HS-27A (cell line): ENCODE measurements around the gene DDX47.
"Not testable (repeated sequence)": the region's sequence is repeated elsewhere in the genome, so short reads cannot be mapped to it uniquely, and the experiment has no call there.

Experiments used
- DNase-seq: peaks from one replicate; pipeline ENCODE4 v3.0.0-alpha.2; 2012; ENCODE audit warnings: low read depth, missing footprints

The DDX47 gene

DNA sequence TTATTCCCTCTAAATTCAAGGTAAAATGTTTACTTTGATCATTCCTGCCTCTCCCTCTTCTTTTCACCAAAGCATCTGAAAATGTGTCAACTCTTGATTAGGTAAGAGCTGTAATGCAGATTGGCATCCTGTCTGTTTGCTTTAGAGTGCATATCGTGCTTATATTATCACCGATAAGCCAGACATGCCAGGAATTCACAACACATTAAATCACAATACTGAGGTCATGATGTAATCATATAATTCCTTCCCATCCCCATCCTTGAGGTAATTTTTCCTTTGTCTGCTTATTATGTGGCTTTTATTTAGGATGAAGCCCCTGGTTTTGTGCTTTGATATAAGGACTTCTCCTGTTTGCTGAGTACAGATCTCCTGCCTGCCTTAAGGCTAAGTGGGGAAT is 10.2 kb downstream of the DDX47 start:
- DNase-seq: peak; percentile 86

DNA sequence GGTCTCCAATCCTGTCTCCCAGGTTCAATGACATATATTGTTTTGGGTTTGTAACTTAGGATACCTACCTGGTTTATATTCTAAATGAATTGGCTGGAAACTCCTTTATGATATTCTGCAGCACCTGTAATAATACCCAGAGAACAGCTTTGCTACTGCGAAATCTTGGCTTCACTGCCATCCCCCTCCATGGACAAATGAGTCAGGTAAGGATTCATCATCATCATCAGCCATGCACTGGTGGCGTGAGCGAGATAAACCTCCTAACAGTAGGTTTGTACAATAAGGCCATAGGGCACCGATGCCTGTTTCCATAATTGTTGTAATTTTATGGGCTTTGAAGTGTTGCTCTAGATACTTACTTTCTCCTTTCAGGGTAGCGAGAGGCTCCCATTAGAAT is 10.7 kb downstream of the DDX47 start:
- DNase-seq: no peak

DNA sequence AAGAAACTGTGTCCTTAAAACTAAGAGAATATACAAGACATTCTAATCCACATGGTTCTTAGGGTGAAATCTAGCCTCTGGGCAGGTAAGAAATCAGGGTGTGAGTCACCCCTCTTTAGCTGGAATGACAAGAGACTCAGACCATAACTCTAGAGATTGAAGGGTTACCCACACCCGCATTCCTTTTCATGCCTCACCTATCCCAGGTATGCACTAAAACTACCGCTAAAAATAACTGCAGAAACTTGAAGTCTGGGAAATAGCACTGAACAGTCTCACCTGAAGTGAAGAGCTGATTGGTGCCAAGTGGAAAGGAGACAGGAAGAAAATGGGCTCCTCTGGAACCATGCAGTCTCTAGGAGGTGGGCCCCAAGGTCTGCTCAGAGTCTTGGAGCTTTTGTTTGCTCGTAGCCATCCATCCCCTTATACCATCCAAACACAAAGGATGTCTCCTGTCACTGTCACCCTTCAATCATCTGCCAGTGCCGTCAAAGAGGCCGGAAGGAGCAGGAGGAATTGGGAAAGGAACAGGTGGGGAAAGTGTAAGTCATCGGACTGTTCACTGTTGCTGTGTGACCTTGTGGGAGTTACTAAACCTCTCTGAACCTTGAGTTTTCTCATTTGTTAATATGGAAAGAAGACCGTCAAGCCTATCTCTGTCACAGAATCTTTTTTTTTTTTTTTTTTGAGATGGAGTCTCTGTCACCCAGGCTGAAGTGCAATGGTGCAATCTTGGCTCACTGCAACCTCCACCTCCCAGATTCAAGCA is 22.4 kb downstream of the DDX47 start:
- no peak for DNase-seq

DNA sequence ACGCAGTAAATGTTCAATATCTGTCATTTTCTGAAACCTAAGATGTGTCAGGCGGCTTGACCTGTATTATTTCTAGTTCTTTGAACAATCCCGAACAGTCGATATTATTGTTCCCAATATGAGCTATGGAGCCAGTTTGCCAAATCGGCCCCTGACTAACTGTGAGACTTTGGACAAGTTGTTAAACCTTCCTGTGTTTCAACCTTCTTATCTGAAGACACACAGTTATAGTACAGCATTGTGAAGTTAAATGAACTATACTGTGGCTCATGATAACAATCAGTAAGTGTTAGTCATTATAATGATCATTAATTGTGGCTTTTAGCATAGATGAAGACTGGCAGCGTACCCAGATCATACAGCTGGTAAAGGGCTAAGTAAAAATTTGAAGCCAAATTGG is 23.4 kb downstream of the DDX47 start:
- DNase-seq: no peak

DNA sequence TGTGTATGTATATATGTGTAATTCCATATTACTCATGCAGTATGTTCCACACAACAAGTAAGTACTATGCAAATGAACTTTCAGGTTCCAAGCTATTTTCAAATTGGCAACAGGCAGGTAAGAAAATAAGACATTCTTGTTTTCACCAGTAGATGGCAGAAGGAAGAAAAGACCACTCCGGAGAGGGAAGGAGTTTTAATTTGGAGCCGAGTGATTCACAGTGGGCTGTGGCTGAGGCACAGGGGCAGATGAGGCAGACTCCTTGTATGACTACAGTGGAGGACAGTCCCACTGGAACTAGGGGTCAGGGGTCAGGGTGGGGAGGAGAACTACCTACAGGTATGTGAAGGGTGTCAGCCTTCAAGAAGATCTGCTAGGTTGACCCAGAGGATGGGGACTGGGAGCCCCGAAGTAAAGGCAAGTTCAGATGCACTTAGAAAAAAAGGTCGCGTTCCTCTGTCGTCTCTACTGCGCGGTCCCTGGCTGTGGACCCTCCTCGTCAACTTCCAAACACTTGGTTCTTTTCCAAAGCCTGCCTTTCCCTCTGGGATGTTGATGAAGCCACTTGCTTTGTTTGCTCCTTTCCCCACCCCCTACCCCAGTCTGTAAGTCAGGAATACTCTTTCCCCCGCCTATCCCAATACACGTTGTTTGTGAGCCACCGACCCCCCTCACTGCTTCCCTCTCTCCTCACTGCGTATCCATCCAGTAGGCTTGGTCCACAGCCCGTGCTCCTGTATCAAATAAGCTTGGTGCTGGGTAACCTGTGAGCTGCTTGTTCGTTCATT is 24.1 kb downstream of the DDX47 start:
- DNase-seq: no peak

DNA sequence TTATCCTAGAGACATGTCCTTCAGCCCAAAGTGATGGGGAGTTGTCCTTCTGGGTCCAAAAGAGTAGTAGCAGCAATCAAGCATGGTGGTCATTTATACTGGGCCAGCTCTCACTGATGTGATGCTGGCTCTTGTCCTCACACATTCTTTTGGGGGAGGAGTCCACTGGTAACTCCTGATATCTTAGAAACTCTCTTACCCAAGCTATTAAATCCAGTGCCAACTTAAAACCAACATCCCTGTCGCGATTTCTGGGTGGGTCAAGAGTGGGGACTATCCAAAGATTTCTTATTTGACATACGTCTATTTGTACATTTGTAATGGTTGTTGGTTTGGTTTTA is 24.6 kb downstream of the DDX47 start:
- DNase-seq: no peak

DNA sequence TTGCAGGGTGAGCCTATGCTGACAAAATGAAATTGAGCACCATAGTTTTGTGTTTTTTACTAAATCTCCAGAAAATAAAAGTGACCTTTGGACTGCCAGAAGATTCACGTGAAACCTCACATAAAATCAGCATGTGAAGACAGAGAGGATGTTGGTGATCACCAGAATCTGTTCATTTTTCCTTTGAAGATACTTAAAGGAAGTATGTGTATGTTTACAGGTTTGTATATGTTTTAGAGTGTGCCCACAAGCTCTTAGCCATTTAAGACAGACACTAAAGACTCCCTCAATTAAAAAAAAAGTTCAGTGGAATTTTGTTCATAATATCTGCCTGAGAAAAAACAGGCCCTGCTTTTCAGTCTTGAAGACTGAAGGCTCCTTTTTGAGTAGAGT is 25.9 kb downstream of the DDX47 start:
- DNase-seq: no peak

DNA sequence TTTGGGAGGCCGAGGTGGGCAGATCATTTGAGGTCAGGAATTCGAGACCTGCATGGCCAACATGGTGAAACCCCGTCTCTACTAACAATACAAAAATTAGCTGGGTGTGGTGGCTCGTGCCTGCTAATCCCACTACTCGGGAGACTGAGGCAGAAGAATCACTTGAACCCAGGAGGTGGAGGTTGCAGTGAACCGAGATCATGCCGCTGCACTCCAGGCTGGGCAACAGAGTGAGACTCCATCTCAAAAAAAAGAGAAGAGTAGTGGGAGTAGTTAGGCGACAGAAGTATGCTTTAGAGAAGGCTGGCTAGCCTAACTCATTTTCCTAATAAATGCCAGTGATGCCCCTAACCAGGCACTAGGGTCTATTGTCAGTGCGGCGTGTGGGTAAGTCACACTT is 26.3 kb downstream of the DDX47 start:
- not testable (repeated sequence) for DNase-seq

DNA sequence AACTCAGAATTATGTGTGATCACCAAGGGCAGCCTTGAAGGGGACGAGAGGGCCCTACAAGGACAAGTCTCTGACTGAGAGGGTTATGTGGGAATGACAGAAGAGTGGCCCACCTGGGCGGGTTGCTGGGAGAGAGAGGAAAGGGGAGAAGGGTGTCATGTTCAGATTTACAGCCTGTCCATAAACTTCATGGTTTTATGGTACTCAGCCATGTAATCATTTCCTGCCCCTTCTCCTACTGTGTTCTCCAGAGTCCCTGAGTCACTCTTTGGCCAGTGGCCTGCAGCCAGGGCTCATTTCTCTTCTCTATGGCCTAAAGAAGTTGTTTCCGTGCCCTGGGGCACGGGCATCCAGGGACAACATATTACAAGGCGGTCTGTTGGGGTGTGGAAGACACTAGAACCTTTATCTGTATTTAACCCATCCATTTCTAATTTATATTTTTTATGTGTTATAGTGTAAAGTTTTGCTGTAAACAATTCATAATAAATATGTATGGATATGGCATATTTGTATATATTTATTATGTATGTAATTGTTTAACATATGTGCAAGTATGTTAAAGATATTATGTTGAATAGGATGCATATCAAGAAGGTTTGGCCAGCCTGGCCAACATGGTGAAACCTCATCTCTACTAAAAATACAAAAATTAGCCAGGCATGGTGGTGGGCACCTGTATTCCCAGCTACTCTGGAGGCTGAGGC is 26.9 kb downstream of the DDX47 start:
- DNase-seq: peak; percentile 84

DNA sequence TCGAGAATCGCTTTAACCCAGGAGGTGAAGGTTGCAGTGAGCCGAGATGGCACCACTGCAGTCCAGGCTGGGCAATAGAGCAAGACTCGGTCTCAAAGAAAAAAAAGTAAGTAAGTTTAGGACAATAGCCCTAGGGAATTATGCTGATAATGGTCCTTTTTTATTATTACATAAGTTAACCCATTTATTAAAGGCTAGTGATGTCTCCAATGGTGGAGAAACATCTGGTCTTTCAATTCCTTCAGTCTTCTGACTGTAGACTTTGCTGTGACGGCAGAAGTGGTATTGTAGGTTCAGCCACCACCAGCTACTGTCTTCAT is 27.4 kb downstream of the DDX47 start:
- DNase-seq: no peak

DNA sequence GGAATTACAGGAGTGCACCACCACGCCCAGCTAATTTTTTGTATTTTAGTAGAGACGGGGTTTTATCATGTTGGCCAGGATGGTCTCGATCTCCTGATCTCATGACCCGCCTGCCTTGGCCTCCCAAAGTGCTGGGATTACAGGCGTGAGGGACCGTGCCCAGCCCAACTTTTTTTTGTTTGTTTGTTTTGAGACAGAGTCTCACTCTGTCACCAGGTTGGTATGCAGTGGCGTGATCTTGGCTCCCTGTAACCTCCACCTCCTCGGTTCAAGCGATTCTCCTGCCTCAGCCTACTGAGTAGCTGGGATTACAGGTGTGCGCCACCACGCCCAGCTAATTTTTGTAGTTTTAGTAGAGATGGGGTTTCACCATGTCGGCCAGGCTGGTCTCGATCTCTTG is 28.3 kb downstream of the DDX47 start:
- not testable (repeated sequence) for DNase-seq

DNA sequence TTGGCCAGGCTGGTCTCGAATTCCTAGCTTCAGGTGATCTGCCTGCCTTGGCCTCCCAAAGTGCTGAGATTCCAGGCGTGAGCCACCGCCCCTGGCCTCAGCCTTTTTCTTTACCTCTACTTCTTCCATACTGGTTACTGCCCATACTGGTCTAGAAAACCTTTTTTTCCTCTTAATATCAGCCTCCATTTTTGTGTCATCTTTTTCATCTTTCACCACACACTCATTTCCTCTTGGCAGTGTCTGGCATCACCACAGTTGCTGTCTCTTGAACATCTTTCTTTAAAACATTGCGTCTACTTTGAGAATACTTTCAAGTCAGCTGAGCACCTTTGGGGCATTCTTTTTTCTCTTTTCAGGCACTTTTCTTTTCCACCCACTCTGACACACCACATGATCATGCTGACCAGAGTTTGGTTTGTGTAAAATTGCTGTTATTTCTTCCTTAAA is 32.7 kb downstream of the DDX47 start:
- DNase-seq: no peak

DNA sequence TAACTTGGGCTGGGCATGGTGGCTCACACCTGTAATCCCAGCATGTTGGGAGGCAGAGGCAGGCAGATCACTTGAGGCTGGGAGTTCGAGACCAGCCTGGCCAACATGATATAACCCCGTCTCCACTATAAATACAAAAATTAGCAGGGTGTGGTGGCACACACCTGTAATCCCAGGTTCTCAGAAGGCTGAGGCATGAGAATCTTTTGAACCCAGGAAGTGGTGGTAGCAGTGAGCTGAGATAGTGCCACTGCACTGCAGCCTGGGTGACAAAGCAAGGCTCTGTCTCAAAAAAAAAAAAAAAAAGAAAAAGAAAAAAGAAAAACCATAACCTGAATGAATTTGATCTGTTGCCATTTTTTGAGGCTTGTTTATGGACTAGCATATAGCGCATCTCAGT is 33.6 kb downstream of the DDX47 start:
- DNase-seq: not testable (repeated sequence)

DNA sequence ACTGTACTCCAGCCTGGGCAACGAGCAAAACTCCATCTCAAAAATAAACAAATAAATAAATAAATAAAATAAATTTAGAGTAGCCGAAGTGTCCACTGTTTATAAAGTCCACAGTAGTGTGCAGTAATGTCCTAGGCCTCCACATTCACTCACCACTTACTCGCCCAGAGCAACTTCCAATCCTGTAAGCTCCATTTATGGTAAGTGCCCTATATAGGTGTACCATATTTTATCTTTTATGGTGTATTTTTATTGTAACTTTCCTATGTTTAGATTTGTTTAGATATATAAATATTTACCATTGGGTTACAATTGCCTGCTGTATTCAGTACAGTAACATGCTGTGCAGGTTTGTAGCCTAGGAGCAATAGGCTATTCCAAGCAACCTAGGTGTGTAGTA is 40.3 kb downstream of the DDX47 start:
- no peak for DNase-seq

DNA sequence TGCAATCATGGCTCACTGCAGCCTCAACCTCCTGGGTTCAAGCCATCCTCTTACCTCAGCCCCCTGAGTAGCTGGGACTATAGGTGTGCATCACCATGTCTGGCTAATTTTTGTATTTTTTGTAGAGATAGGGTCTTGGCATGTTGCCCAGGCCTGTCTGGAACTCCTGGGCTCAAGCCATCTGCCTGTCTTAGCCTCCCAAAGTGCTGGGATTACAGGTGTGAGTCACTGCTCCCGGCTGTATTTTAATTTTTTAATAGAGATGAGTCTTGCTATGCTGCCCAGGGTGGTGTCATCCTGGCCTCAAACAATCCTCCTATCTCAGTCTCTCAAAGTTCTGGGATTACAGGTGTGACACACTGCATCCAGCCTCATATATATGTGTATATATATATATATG is 46.5 kb downstream of the DDX47 start:
- no peak for DNase-seq

DNA sequence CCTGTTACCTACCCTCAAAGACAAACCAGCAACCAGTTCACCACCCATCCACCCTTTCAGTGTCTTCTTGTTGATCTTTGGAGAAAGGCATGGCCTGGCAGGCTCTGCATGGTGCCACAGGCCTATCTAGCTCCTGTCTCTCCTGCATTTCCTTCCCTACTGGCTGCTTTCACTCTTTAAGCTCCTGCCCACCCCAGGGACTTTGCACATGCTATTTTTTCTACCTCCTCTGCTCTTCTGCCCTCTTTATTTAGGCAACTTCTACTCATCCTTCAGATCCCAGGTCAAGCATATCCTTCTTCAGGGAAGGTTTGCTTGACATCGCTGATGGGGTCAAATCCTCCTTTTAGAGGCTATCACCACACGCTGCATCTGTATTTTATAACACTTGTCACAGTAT is 51.1 kb downstream of the DDX47 start:
- DNase-seq: no peak

DNA sequence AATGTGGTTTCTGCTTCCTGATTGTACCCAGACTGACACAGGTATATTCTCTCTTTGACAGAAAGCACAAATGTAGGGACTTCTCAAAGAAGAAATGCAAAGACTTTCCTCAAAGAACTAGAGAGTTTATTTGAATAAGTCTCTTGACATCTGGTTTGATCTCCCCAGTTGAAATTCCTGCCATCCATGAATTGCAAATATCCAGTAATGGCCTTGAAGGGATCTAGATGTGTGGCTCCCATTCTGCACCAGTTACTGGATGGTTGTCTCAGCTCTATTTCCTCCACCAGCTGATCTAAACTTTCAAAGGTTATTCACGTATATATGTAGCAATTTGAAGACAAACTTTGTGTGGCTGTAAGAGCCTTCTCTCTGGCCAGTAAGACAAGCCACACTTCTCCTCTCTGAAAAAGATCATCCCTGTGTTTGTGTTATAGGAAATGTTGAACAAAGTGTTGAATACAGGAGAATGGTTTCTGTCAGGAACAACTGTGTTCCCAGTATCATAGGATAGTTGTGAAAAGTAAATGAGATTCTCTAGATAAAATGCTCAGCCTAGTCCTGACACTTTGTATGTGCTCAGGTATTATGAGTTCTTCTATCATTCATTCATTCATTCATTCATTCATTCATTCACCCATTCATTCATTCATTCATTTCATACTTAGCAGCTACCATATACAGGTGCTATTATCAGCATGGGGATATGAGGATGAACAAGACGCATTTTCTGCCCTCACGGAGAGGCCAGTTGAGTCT is 55.5 kb downstream of the DDX47 start:
- DNase-seq: no peak

DNA sequence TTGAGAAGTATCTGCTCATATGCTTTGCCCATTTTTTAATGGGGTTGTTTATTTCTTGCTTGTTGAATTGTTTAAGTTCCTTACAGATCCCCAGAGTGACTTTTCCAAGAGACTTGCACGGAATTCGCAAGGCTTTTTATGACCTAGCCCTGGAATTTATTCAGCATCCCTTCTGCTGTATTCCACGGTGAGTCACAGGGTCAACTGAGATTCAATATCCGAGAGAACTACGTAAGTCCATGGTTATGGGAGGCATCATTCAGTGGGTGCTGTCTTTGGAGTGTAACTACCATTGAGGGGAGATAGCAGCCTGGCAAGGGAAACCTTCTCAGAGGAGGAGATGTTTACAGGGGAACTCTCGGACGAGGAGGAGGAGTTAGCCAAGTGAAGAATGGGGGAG is 57.3 kb downstream of the DDX47 start:
- DNase-seq: peak; percentile 99

DNA sequence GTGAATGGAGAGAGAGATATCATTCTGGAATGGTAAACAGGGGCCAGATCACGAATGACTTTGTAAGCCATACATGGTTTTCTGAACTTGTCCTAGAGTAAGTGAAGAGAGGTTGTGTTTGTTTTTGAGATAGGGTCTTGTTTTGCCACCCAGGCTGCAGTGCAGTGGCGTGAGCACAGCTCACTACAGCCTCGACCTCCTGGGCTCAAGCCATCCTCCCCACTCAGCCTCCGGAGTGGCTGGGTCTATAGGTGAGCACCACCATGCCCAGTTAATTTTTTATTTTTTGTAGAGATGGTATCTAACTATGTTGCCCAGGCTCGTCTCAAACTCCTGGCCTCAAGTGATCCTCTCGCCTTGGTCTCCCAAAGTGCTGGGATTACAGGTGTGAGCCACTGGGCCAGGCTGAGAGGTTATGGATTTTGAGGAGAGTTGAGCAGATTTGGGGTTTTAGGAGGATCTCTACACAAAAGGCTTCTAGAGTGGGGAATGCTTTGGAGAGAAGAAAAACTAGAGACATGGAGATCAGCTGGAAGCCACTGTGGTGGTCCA is 58.5 kb downstream of the DDX47 start:
- DNase-seq: no peak

DNA sequence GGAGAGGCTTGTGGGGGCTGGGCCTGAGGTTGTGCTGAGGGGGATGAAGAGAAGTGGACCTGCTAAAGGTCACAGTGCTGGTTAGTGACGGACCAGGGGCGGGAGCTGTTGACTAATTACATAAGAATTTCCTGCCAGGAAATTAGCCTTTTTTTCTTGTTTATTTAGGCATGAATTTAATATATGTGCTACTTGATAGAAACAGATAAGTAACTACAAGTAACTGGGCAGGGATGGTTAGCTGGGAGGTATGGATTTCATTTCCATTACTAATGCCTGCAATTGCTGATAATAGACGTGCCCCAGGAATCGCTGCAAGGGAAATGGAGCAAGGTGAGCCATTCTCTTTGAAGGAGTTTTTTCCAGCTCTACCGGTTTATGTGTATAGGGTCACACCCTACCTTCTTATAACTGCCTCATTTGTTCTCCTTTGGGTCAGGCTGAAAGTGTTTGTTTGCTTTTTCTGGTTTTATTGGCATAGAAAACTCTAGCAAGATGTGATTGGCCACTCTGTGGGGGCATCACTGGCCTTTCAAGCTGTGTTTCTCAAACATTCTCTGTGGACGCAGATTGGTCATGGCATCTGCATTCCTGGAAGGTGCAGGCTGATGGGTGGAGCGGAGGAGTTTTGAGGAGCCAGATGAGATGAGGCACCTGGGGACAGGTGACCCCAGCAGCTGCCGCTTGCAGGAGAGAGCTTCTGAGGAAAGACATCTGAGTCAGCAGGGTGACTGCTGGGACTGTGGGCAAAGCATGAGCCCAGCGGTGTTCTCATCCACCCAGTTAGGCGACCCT is 59.2 kb downstream of the DDX47 start:
- peak; percentile 93 for DNase-seq

DNA sequence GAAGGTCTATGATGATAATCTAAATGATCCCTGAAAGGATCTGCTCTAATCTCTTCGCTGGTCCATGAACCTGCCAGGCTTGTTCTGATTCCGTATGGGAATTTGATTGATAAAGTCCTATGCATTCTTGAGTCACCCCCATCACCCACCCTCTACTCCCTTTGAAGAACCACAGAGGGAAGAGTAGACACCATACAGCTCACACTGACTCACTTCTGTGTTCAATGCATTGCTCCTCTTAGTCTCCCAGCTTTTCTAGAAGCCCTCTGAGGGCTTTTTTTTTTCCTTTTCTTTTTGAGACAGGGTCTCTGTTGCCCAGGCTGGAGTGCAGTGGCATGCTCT is 59.8 kb downstream of the DDX47 start:
- no peak for DNase-seq
